GM10847 (cell line): ENCODE measurements around the gene SIKE1.

Experiments
- POLR2A ChIP-seq: IDR thresholded peaks from 2 replicates; pipeline ENCODE4 v1.6.1; 2011; ENCODE audit not compliant: insufficient read length; ENCODE audit errors: extremely low read depth

The SIKE1 gene

DNA sequence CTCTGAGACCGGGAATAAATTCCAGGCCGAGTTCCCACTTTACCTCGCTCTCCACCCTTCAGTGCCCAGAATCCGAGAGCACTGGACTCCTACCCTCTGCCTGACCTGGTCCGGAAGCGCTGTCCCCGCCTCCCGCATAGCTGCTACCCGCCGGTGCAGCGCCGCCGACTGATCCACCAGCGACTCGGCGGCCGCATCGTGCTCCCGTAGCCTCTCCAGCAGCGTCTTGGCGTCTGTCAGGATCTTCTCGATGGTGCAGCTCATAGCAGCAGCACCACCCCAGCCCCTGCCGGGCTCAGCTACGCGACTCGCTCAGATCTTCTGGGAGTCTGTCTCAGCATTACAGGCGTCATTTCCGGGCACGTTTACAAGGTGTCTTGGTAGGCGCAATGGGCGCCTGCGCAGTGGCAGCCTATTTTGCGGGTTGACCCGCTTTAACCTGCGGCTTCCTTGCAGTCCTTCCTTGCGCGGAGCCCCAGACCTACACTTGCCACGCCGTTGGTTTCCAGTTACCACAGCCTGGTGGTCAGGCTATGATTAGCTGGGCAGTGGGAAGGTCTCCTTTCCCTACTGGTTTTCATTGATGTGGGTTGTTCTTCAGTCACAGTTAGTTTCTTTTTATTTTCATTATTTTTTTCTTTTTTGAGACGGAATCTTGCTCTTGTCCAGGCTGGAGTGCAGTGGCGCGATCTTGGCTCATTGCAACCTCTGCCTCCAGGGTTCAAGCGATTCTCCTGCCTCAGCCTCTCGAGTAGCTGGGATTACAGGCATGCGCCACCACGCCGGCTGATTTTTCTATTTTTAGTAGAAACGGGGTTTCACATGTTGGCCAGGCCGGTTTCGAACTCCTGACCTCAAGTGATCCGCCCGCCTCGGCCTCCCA lies at the start of gene SIKE1:
TSS of gene SIKE1 (minus strand) at position 342 of the 883 bp plus-strand sequence. CDS start at position 264, 78 bp downstream.
- TF ChIP-seq POLR2A, result peak; percentile 98

GRCh38 chr1:114828251-114828650 lies 47.8 kb upstream of the SIKE1 start:
- no peak for TF ChIP-seq POLR2A

- TF ChIP-seq POLR2A, result no peak
Measured at GRCh38 chr1:114821978-114822377, 41.5 kb upstream of the SIKE1 start.

DNA sequence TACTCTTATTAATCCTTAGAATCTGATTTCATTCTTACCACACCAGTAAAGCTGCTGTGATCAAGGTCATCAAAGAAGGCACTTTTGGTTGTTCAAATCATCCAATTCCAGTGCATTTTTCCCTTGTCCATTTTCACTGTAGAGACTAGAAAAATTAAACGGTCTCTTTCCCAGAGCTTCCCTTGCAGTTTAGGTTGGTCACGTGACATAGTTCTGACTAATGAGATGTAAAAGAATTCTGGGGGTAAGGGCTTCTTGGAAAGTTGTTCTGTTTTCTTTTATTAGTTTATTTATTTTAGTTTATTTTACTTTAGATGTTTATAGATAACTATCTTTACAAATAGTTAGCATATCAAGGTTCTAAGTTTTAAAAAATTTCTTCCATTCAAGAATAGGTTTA lies 39.9 kb upstream of the SIKE1 start:
- no peak for TF ChIP-seq POLR2A

DNA sequence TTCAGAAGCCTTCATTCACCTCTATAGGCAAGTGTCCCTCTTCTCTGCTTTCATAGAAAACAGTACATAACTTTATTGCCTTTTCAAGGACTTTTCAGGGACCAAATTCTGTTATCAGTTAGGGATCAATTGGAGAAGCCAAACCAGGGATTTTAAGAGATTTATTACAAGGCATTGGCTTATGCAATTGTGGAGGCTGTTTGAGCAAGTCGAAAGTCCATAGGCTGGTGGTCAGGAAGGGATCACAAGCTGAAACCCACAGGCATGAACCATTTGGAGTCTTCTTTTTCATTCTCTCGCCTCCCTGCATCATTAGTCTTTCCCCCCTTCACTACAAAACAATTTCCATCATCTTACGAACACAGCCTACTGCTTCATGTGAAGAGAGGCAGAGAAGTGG lies 39.4 kb upstream of the SIKE1 start:
- TF ChIP-seq POLR2A, result no peak

GRCh38 chr1:114803001-114803400 lies 22.5 kb upstream of the SIKE1 start:
- no peak for TF ChIP-seq POLR2A

GRCh38 chr1:114794038-114794437 lies 13.6 kb upstream of the SIKE1 start:
- TF ChIP-seq POLR2A, result no peak

GRCh38 chr1:114782476-114782875 lies 2.0 kb upstream of the SIKE1 start:
- no peak for TF ChIP-seq POLR2A

- no peak for TF ChIP-seq POLR2A
Measured at GRCh38 chr1:114779722-114780121, 763 bp downstream of the SIKE1 start.

GRCh38 chr1:114771992-114772391 lies 8.5 kb downstream of the SIKE1 start:
- TF ChIP-seq POLR2A, result no peak

- no peak for TF ChIP-seq POLR2A
Measured at GRCh38 chr1:114770989-114771388, 9.5 kb downstream of the SIKE1 start.

DNA sequence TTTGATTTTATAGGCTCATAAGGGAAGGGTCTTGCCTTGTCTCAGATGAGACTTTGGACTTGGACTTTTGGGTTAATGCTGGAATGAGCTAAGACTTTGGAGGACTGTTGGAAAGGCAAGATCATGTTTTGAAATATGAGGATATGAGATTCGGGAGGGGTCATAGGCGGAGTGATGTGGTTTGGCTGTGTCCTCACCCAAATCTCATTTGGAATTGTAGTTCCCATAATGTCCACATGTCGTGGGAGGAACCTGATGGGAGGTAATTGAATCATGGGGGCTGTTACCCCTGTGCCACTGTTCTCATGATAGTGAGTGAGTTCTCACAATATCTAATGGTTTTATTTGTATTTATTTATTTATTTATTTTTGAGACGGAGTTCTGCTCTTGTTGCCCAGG lies 15.8 kb downstream of the SIKE1 start:
- TF ChIP-seq POLR2A, result no peak

GRCh38 chr1:114758256-114758832 lies 22.1 kb downstream of the SIKE1 start:
- no peak for TF ChIP-seq POLR2A

GRCh38 chr1:114757455-114758255 lies 22.8 kb downstream of the SIKE1 start, which contains the start of gene CSDE1:
CSDE1 (minus strand) TSS chr1:114757984; CDS start chr1:114739890, 18,094 bp downstream.
- peak; percentile 94 for TF ChIP-seq POLR2A

DNA sequence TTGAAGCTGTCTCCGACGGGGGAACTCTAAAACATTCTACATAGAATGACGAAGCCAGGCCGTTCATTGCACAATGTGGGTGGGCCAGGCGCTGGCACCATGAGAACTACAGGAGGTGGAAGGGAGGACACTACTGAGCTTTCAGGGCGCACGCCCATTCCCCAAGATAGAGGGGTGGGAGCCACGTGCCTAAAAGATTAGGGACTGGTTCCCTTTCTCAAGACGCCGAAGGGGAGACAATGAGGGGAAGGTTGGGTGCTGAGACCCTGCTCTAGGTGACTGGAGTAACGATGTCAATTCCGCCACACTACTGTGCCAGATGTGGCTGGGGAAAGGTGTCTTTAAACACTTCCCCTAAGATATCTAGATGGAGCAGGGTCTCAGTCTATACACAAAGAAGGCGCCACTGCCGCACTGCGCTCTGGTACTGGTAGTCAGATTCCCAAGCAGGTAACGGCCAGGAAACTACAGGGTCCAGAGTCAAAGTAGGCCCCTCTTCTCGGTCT lies 23.5 kb downstream of the SIKE1 start:
- no peak for TF ChIP-seq POLR2A
